HUDEP-2 (cell line): ENCODE results near the gene MAST4.

Experiments
- DNase-seq, 76 experiments: peaks; one replicate each; lab custom pipeline; 2025; ENCODE audit not compliant: unreplicated experiment in 76 of 76; lab: John Stamatoyannopoulos, UW

The MAST4 gene

GRCh38 chr5:67192719-67193438, 596.7 kb downstream of the MAST4 start:
- no peak for DNase-seq

GRCh38 chr5:67193439-67193807, 597.2 kb downstream of the MAST4 start:
- no peak for DNase-seq

GRCh38 chr5:67194166-67194565, 598.0 kb downstream of the MAST4 start:
- no peak for DNase-seq

- no peak for DNase-seq
Observed at GRCh38 chr5:67195406-67196275, 599.4 kb downstream of the MAST4 start.

- DNase-seq = no peak
Observed at GRCh38 chr5:67196537-67197059, 600.4 kb downstream of the MAST4 start, which contains the start of gene CD180. Gene CD180 (minus strand): TSS chr5:67196799. CDS start chr5:67196641, 158 bp downstream.

GRCh38 chr5:67197536-67197935, 601.3 kb downstream of the MAST4 start:
- no peak for DNase-seq

- DNase-seq = no peak
Observed at GRCh38 chr5:67198917-67199316, 602.7 kb downstream of the MAST4 start.

- DNase-seq = no peak
Observed at GRCh38 chr5:67199859-67200258, 603.7 kb downstream of the MAST4 start.

- DNase-seq = no peak
Observed at GRCh38 chr5:67200809-67201562, 604.8 kb downstream of the MAST4 start.

- DNase-seq = no peak
Observed at GRCh38 chr5:67201897-67202549, 605.8 kb downstream of the MAST4 start.

GRCh38 chr5:67202828-67203227, 606.6 kb downstream of the MAST4 start:
- peak in 1 of 76 experiments; percentile 2 for DNase-seq

- no peak for DNase-seq
Observed at GRCh38 chr5:67203701-67204074, 607.5 kb downstream of the MAST4 start.

- no peak for DNase-seq
Observed at GRCh38 chr5:67204821-67205220, 608.6 kb downstream of the MAST4 start.

GRCh38 chr5:67205981-67206380, 609.8 kb downstream of the MAST4 start:
- DNase-seq = no peak

- DNase-seq = no peak
Observed at GRCh38 chr5:67206461-67206860, 610.3 kb downstream of the MAST4 start.

GRCh38 chr5:67206929-67207328, 610.7 kb downstream of the MAST4 start:
- peak in 69 of 76 experiments; percentile 4 to 86 (median 49) for DNase-seq

- DNase-seq = no peak
Observed at GRCh38 chr5:67208403-67208802, 612.2 kb downstream of the MAST4 start.

- DNase-seq = peak in 53 of 76 experiments; percentile 1 to 68 (median 33)
Observed at GRCh38 chr5:67209141-67209771, 613.1 kb downstream of the MAST4 start.

- no peak for DNase-seq
Observed at GRCh38 chr5:67211926-67212325, 615.7 kb downstream of the MAST4 start.

GRCh38 chr5:67214036-67214435, 617.8 kb downstream of the MAST4 start:
- DNase-seq = no peak
